ENCODE results near the gene PRSS48.

The PRSS48 gene

GRCh38 chr4:151287409-151287808 lies 10.4 kb downstream of the PRSS48 start:
- no peak for DNase-seq (ENCODE audit: extremely low spot score)
- CTCF ChIA-PET, result interaction anchor here (0.8 to 1.6 kb wide), 2 partner anchors 10 to 17 kb away, joined by 3 to 5 read pairs; partner anchors contain the start of gene PRSS48
- POLR2A ChIA-PET, result no interaction called here
- no peak for TF ChIP-seq CTCF (IDR thresholded peaks at IDR 0.05; ENCODE audit: control extremely low read depth, extremely low read depth, low read depth, missing control alignments)

GRCh38 chr4:151291485-151291884 lies 14.5 kb downstream of the PRSS48 start:
- DNase-seq (ENCODE audit: extremely low spot score), result no peak
- TF ChIP-seq CTCF (IDR thresholded peaks at IDR 0.05; ENCODE audit: control extremely low read depth, extremely low read depth, low read depth, missing control alignments), result no peak
- ChIA-PET CTCF (interaction anchor here (1.2 kb wide), 1 partner anchor 19 kb away, joined by 3 read pairs; no protein-coding TSS in a partner anchor), POLR2A (no interaction called here)

GRCh38 chr4:151292038-151292437 lies 15.1 kb downstream of the PRSS48 start:
- CTCF ChIA-PET, result interaction anchor here (1.1 to 1.6 kb wide), 3 partner anchors 11 to 20 kb away, joined by 3 to 6 read pairs (median 3); no protein-coding TSS in a partner anchor
- no peak for TF ChIP-seq CTCF (IDR thresholded peaks at IDR 0.05; ENCODE audit: control extremely low read depth, extremely low read depth, low read depth, missing control alignments)
- no peak for DNase-seq (ENCODE audit: extremely low spot score)
- POLR2A ChIA-PET, result interaction anchor here (0.7 kb wide), 1 partner anchor 1543 kb away, joined by 3 read pairs; no protein-coding TSS in a partner anchor

GRCh38 chr4:151294833-151295496 lies 18.0 kb downstream of the PRSS48 start:
- DNase-seq (ENCODE audit: extremely low spot score), result no peak
- ChIA-PET POLR2A (no interaction called here), CTCF (interaction anchor here (1.7 kb wide), 1 partner anchor 18 kb away, joined by 5 read pairs; the partner anchor contains the start of gene PRSS48)
- TF ChIP-seq CTCF (IDR thresholded peaks at IDR 0.05; ENCODE audit: control extremely low read depth, extremely low read depth, low read depth, missing control alignments), result no peak

- DNase-seq (ENCODE audit: extremely low spot score), result no peak
- no peak for TF ChIP-seq CTCF (IDR thresholded peaks at IDR 0.05; ENCODE audit: control extremely low read depth, extremely low read depth, low read depth, missing control alignments)
- ChIA-PET POLR2A (no interaction called here), CTCF (interaction anchor here (1.7 kb wide), 1 partner anchor 20 kb away, joined by 5 read pairs; the partner anchor contains the start of gene PRSS48)
These were observed 19.3 kb downstream of the PRSS48 start for GRCh38 chr4:151296227-151296626.

- ChIA-PET POLR2A (no interaction called here), CTCF (no interaction called here)
- no peak for TF ChIP-seq CTCF (IDR thresholded peaks at IDR 0.05; ENCODE audit: control extremely low read depth, extremely low read depth, low read depth, missing control alignments)
- no peak for DNase-seq (ENCODE audit: extremely low spot score)
These were observed 20.2 kb downstream of the PRSS48 start for GRCh38 chr4:151297170-151297569.

All from GM10248 (cell line).